Adrenal gland (tissue), 5 donors: Measurements from ENCODE around the gene ZNF146.

Experiments used
- POLR2A ChIP-seq, 2 donors: fragments of 450-650 bp; IDR thresholded peaks; one replicate each; pipeline ENCODE4 v1.6.1; 2017; ENCODE audit warnings: antibody characterized with exemption in 2 of 2, mild to moderate bottlenecking in 2 of 2, moderate library complexity in 1 of 2
- TF ChIP-seq, protein P1 (sequence below), 6 experiments: fragments of 450-650 bp in 4 of 6; fragments of 200-600 bp in 2 of 6; sonication (generic) in 1 of 6; IDR thresholded peaks; 1 replicate in 5 of 6; 2 replicates in 1 of 6; pipeline versions ENCODE4 v1.5.1 to v1.8.0; 2016 to 2021; ENCODE audit warnings: antibody characterized with exemption in 6 of 6, mild to moderate bottlenecking in 2 of 6, moderate library complexity in 1 of 6
- donor health status: DM: no; HTN: no; CAD: no.

DNA sequence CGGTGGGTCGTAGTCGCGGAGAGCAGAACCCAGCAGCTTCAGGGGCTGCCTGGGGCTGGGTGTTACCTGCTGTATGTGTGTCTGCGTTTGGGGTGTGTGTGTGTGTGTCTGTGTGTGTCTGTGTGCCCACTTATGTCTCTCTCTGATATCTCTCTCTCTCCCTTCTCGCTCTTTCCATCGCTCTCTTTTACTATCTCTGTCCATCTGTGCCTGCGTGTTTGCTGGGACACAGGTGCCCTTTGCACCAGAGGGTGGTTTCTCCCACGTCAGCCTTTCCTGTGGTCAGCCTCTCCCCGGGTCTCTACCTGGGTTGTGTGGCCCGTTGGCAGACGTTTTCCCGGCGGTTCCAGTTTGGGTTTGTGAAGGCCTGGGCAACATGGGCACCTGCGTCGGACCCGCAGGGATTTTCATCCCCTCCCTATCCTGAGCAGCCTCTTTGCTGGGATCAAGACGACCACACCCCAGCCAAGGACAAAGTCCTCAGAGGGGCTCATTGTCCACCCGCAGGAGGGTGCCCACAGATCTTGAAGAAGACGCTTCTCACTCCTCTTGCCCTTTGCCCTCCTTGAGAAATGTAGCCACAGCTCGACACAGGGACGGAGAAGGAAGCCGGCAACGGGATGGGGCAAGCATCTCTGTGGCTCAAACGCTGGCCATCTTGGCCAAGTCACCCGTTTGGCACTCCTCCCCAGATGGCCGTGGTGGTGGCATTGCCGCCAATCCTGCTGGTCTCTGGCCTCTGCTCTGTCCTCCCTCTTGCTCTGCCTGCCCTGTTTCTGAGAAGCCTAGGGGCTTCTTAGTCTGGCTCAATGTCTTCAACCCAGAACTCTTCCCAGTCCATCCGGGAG is 43.3 kb downstream of the ZNF146 start:
- TF ChIP-seq, protein P1, sequence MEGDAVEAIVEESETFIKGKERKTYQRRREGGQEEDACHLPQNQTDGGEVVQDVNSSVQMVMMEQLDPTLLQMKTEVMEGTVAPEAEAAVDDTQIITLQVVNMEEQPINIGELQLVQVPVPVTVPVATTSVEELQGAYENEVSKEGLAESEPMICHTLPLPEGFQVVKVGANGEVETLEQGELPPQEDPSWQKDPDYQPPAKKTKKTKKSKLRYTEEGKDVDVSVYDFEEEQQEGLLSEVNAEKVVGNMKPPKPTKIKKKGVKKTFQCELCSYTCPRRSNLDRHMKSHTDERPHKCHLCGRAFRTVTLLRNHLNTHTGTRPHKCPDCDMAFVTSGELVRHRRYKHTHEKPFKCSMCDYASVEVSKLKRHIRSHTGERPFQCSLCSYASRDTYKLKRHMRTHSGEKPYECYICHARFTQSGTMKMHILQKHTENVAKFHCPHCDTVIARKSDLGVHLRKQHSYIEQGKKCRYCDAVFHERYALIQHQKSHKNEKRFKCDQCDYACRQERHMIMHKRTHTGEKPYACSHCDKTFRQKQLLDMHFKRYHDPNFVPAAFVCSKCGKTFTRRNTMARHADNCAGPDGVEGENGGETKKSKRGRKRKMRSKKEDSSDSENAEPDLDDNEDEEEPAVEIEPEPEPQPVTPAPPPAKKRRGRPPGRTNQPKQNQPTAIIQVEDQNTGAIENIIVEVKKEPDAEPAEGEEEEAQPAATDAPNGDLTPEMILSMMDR (IDR thresholded peaks at IDR 0.05), result no peak
- no peak for TF ChIP-seq POLR2A (IDR thresholded peaks at IDR 0.05)
